ENCODE results near the gene NEGR1. TPM values are rescaled to one million over a fixed set of nuclear protein-coding genes. Genes with fewer than 3 reads are reported as not detected.

NEGR1 gene
- total RNA-seq, 1 donor from 2014 or later, result 0.64 TPM

- no peak for DNase-seq (ENCODE audit: low read depth in 2 of 2)
These were observed 496.9 kb downstream of the NEGR1 start for GRCh38 chr1:71785450-71785849.

GRCh38 chr1:71785000-71785399 is 497.3 kb downstream of the NEGR1 start:
- DNase-seq (ENCODE audit: low read depth in 2 of 2), result no peak

GRCh38 chr1:71784241-71784640 is 498.1 kb downstream of the NEGR1 start:
- DNase-seq (ENCODE audit: low read depth in 2 of 2), result no peak

- no peak for DNase-seq (ENCODE audit: low read depth in 2 of 2)
These were observed 499.3 kb downstream of the NEGR1 start for GRCh38 chr1:71783071-71783470.

GRCh38 chr1:71781450-71781849 is 500.9 kb downstream of the NEGR1 start:
- no peak for DNase-seq (ENCODE audit: low read depth in 2 of 2)

GRCh38 chr1:71780681-71781080 is 501.7 kb downstream of the NEGR1 start:
- no peak for DNase-seq (ENCODE audit: low read depth in 2 of 2)

GRCh38 chr1:71778940-71779339 is 503.4 kb downstream of the NEGR1 start:
- no peak for DNase-seq (ENCODE audit: low read depth in 2 of 2)

- DNase-seq (ENCODE audit: low read depth in 2 of 2), result no peak
These were observed 505.2 kb downstream of the NEGR1 start for GRCh38 chr1:71777094-71777493.

- no peak for DNase-seq (ENCODE audit: low read depth in 2 of 2)
These were observed 507.6 kb downstream of the NEGR1 start for GRCh38 chr1:71774705-71775104.

- DNase-seq (ENCODE audit: low read depth in 2 of 2), result no peak
These were observed 512.2 kb downstream of the NEGR1 start for GRCh38 chr1:71770121-71770520.

- no peak for DNase-seq (ENCODE audit: low read depth in 2 of 2)
These were observed 515.6 kb downstream of the NEGR1 start for GRCh38 chr1:71766748-71767147.

- no peak for DNase-seq (ENCODE audit: low read depth in 2 of 2)
These were observed 519.7 kb downstream of the NEGR1 start for GRCh38 chr1:71762514-71763255.

GRCh38 chr1:71755441-71755840 is 526.9 kb downstream of the NEGR1 start:
- no peak for DNase-seq (ENCODE audit: low read depth in 2 of 2)

GRCh38 chr1:71753746-71754145 is 528.6 kb downstream of the NEGR1 start:
- DNase-seq (ENCODE audit: low read depth in 2 of 2), result no peak

- no peak for DNase-seq (ENCODE audit: low read depth in 2 of 2)
These were observed 537.0 kb downstream of the NEGR1 start for GRCh38 chr1:71745326-71745725.

- DNase-seq (ENCODE audit: low read depth in 2 of 2), result no peak
These were observed 538.5 kb downstream of the NEGR1 start for GRCh38 chr1:71743862-71744261.

- no peak for DNase-seq (ENCODE audit: low read depth in 2 of 2)
These were observed 543.4 kb downstream of the NEGR1 start for GRCh38 chr1:71738910-71739309.

GRCh38 chr1:71738256-71738655 is 544.1 kb downstream of the NEGR1 start:
- no peak for DNase-seq (ENCODE audit: low read depth in 2 of 2)

GRCh38 chr1:71737768-71738167 is 544.6 kb downstream of the NEGR1 start:
- no peak for DNase-seq (ENCODE audit: low read depth in 2 of 2)

- DNase-seq (ENCODE audit: low read depth in 2 of 2), result no peak
These were observed 549.2 kb downstream of the NEGR1 start for GRCh38 chr1:71733121-71733520.

- DNase-seq (ENCODE audit: low read depth in 2 of 2), result no peak
These were observed 560.8 kb downstream of the NEGR1 start for GRCh38 chr1:71721532-71721931.

GRCh38 chr1:71719330-71719729 is 563.0 kb downstream of the NEGR1 start:
- DNase-seq (ENCODE audit: low read depth in 2 of 2), result no peak

GRCh38 chr1:71717186-71717585 is 565.2 kb downstream of the NEGR1 start:
- no peak for DNase-seq (ENCODE audit: low read depth in 2 of 2)

- no peak for DNase-seq (ENCODE audit: low read depth in 2 of 2)
These were observed 570.9 kb downstream of the NEGR1 start for GRCh38 chr1:71711456-71711855.

Measured in dermis microvascular lymphatic vessel endothelial cell (primary cell).